ENCODE measurements around the gene ZBTB16. TPM values are rescaled to one million over a fixed set of nuclear protein-coding genes. Genes with fewer than 3 reads are reported as not detected.

Gene ZBTB16
- total RNA-seq, 4 donors from 2014 or later = 25.5 to 302 (median 151) TPM

GRCh38 chr11:114288136-114288535 lies 228.6 kb downstream of the ZBTB16 start:
- intact Hi-C loops (cut with DNase I; ENCODE audit: low total_unique reads) = no loop called here
- TF ChIP-seq POLR2A (IDR thresholded peaks at IDR 0.05) (no peak), CTCF (IDR thresholded peaks at IDR 0.05) (no peak)
- Histone ChIP-seq H3K4me1 (peaks cover 0 to 7% of the 10 kb centered on the region in 2 donors), H3K27me3 (no peaks in the 10 kb centered on the region), H3K4me3 (no peak overlapping the region), H3K36me3 (no peaks in the 10 kb centered on the region), H3K9me3 (no peaks in the 10 kb centered on the region), H3K27ac (no peak overlapping the region)
- DNase-seq = no peak

- TF ChIP-seq POLR2A (IDR thresholded peaks at IDR 0.05) (no peak), CTCF (IDR thresholded peaks at IDR 0.05) (no peak)
- intact Hi-C loops (cut with DNase I; ENCODE audit: low total_unique reads) = no loop called here
- DNase-seq = no peak
- Histone ChIP-seq H3K9me3 (no peaks in the 10 kb centered on the region), H3K36me3 (no peaks in the 10 kb centered on the region), H3K27me3 (no peaks in the 10 kb centered on the region), H3K27ac (no peak overlapping the region), H3K4me3 (no peak overlapping the region), H3K4me1 (peaks cover 0 to 7% of the 10 kb centered on the region in 2 donors)
These were observed 230.3 kb downstream of the ZBTB16 start for GRCh38 chr11:114289779-114290178.

GRCh38 chr11:114290503-114291235 lies 231.2 kb downstream of the ZBTB16 start:
- intact Hi-C loops (cut with DNase I; ENCODE audit: low total_unique reads) = no loop called here
- no peak overlapping the region for H3K4me3 ChIP-seq
- H3K36me3 ChIP-seq = no peaks in the 10 kb centered on the region
- no peak for DNase-seq
- H3K27ac ChIP-seq = peak overlapping the region in 1 of 2 donors; percentile 96
- H3K4me1 ChIP-seq = peaks cover 4 to 7% of the 10 kb centered on the region in 2 donors
- H3K9me3 ChIP-seq = no peaks in the 10 kb centered on the region
- no peak for TF ChIP-seq CTCF (IDR thresholded peaks at IDR 0.05)
- no peak for TF ChIP-seq POLR2A (IDR thresholded peaks at IDR 0.05)
- no peaks in the 10 kb centered on the region for H3K27me3 ChIP-seq

- DNase-seq = no peak
- Histone ChIP-seq H3K9me3 (no peaks in the 10 kb centered on the region), H3K27ac (peak overlapping the region; percentile 90 to 96), H3K36me3 (no peaks in the 10 kb centered on the region), H3K4me3 (peak overlapping the region in 1 of 2 donors; percentile 8), H3K4me1 (peaks cover 7 to 10% of the 10 kb centered on the region in 2 donors), H3K27me3 (no peaks in the 10 kb centered on the region)
- TF ChIP-seq CTCF (IDR thresholded peaks at IDR 0.05) (no peak), POLR2A (IDR thresholded peaks at IDR 0.05) (no peak)
- intact Hi-C loops (cut with DNase I; ENCODE audit: low total_unique reads) = no loop called here
These were observed 231.9 kb downstream of the ZBTB16 start for GRCh38 chr11:114291381-114291780.

GRCh38 chr11:114291842-114292680 lies 232.6 kb downstream of the ZBTB16 start:
- Histone ChIP-seq H3K9me3 (no peaks in the 10 kb centered on the region), H3K27ac (peak overlapping the region; percentile 90 to 96), H3K4me1 (peaks cover 7 to 10% of the 10 kb centered on the region in 2 donors), H3K27me3 (no peaks in the 10 kb centered on the region), H3K4me3 (peak overlapping the region in 1 of 2 donors; percentile 8), H3K36me3 (no peaks in the 10 kb centered on the region)
- DNase-seq = no peak
- TF ChIP-seq CTCF (IDR thresholded peaks at IDR 0.05) = no peak
- intact Hi-C loops (cut with DNase I; ENCODE audit: low total_unique reads) = no loop called here

Measured in uterus (tissue), 4 donors.